HG02798 (cell line): ENCODE results near the gene RAB30.
A peak's percentile ranks its signal among the peaks of the same experiment; 100 is the strongest.
"Not testable (repeated sequence)": the region's sequence is repeated elsewhere in the genome, so short reads cannot be mapped to it uniquely, and the experiment has no call there.

ENCODE experiments used
- ATAC-seq: cut with Tn5 transposase; IDR thresholded peaks from one replicate; pipeline ENCODE4 v1.9.1; 2021; ENCODE audit warnings: mild to moderate bottlenecking; ENCODE audit not compliant: unreplicated experiment, poor library complexity

The RAB30 gene

DNA sequence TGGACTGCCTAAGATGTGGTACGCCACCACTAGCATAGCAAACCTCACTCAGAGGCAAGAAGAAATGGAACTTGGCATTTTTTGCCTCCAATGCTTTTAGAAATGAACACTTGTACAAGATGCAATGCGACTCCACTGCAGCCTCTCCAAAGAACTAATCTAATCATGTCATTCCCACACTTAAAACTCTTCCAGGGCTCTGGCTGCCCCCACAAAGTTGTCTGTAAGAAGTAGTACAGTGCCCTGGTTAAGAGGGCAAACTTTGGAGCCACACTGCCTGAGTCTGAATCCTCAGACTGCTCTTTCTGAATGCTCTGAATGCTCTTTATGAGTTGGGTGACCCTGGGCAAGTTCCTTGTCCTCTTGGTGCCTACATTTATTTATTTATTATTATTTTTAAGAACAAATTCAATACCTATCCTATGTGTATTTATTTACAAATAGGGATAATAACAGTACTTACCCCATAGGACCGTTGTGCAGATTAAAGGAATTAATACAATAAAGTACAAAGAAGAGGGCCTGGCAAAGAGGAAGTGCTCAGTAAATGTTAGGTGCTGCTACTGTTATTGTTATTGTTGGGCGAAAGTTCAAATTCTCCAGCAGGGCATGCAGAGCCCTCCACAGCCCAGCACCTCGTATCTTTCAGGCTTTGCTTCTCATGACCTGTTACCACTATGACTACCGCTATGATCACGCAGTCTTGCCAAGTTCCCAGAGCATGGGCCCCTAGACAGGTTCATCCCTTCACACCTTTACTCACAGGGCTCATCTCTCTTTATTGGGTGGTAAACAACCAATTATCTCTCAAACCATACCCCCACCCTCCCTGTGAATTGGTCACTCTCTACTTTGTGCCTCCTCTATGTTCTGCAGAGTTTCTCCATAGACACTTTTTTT, 59.3 kb downstream of the RAB30 start:
- ATAC-seq, result no peak

- no peak for ATAC-seq
These were observed 60.1 kb downstream of the RAB30 start for GRCh38 chr11:83011333-83012167.

DNA sequence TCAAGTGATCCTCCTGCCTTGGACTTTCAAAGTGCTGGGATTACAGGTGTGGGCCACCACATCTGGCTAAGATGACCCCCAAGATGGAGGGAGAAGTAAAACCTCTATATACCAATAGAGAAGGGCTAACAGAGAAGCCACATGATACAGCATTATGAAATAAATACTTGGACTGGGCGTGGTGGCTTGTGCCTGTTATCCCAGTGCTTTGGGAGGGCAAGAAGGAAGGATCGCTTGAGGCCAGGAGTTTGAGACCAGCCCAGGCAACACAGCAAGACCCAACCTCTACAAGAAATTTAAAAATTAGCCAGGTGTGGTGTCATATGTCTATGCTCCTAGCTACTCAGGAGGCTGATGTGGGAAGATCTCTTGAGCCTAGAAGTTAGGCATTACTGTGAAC, 61.7 kb downstream of the RAB30 start:
- ATAC-seq, result no peak

DNA sequence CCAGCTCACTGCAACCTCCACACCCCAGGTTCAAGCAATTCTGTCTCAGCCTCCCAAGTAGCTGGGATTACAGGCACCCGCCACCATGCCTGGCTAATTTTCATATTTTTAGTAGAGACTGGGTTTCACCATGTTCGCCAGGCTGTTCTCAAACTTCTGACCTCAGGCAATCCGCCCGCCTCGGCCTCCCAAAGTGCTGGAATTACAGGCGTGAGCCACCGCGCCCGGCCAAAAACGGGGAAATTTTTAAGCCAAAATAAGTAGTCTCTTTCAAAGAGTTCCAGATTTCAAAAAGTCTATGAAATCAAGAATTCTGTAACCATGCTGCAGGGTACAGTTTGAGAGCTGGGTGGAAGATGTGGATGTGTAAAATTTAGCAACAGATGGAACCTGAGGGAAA, 62.6 kb downstream of the RAB30 start:
- not testable (repeated sequence) for ATAC-seq

DNA sequence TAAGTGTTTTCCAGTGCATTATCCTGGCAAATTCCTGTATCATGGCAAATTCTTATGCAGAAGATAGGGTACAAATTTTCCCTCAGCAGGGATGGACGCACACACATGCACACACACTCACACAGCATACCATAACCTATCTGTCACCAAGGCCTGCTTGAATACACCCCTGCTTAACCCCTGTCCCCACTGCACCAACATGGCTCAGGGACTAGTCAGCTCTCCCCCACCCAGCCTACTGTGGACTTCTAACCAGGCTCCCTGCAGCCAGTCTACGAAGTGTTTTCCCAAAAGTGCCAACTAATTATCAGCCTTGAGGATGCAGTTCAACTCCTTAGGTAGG, 63.1 kb downstream of the RAB30 start:
- ATAC-seq, result no peak

- no peak for ATAC-seq
These were observed 63.7 kb downstream of the RAB30 start for GRCh38 chr11:83007909-83008580.

- no peak for ATAC-seq
These were observed 64.2 kb downstream of the RAB30 start for GRCh38 chr11:83007477-83007876.

- ATAC-seq, result peak; percentile 79
These were observed 64.8 kb downstream of the RAB30 start for GRCh38 chr11:83006877-83007330.

- no peak for ATAC-seq
These were observed 66.7 kb downstream of the RAB30 start for GRCh38 chr11:83004746-83005556.

GRCh38 chr11:83002522-83002921, 69.2 kb downstream of the RAB30 start:
- ATAC-seq, result no peak

DNA sequence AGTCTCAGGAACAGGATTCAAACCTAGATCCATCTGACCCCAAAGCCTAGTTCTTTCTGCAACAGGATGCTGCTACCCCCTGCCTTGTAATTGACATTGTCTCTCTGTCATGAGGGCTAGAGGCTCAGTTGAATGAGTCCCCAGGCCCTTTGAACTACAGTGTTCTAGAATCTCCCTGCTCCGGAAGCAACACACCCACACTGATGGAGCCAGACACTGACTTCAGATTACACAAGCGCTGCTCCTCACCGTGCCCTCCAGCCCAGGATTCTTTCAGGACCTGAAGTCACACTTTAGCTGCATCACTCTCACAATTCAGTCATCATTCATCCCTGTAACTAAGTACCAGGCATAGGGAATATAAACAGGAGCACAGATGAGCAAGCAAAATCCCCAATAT, 69.6 kb downstream of the RAB30 start:
- ATAC-seq, result no peak

DNA sequence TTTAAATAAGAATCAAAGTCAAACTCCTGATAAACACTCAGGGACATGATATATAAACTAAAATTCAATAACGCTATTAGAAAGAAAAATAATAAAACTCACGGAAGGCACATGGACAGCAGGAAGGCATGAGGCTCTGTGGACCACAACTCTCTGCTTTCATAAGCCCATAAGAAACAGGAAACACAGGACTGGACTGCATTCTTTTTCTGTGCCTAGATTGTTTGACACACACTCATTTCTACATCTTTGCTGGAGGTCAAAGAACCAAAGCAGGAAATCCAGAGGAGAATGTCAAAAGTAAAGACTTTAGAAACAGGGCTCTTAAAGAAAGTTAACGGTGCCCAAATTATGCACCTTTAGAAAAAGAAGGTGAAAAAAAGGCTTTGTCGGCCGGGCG, 71.3 kb downstream of the RAB30 start:
- ATAC-seq, result no peak

DNA sequence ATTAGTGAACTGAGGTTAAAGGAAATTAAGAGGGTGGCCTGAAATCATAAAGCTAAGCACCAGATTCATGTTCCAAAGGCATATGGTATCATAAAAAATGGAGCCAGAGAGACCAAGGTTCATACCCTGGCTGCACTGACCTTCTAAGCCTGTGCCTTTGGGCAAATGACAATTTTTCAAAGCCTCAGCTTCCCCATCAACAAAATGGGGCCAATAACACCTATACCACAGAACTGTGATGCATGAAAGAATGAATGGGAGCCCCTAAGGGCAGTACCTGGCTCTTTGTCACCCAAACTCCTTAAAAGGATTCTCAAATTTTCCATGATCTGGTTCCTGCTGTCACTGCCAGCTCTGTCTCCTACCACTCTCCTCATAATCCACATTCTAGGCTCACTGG, 72.5 kb downstream of the RAB30 start:
- no peak for ATAC-seq

DNA sequence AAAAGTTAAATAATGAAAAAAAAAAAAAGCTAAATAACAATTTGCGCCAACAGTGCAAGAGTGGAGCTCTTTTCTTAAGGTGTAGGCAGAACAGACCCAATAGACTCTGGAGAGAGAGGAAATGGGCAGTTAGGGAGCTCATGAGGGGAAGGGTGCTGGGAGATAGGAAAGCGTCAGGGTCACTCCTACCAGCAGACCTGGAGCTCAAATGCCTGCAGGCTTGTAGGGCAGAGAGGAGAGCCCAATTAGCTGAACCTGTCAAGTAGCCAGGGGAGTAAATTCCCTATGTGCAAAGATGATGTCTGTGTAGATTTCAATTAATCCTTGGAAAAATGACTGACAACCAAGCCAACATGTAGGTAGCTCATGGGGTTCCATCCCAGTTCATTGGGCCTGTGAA, 73.0 kb downstream of the RAB30 start:
- no peak for ATAC-seq

DNA sequence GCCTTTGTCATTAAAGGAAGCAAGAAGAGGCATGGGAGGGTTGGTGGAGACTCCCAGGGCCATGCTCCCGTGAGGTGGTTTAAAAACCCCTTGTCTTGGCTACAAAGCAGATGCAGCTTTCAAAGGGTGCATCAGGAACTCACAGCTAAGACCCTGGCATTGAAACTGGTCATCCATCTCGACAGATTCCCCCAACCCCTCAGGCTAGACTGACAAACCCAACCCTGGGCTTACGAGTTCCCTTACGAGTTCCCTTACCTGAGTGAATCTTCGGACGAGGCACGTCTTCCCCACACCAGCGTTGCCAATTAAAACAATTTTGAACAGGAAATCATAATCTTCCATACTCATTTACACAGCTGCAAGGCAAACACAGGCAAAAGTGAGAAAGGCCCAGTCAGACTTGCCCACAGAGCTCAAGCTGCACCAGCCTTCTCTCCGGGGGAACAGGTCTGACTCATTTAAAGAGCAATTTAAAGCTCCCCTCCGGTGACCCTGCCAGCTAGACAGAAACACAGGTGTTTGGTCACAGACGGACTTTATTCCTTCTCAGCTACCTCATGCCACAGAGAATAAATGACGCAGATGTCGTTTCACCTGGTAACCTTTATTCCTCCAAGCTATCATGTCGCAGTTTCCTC, 74.6 kb downstream of the RAB30 start:
- peak; percentile 92 for ATAC-seq

DNA sequence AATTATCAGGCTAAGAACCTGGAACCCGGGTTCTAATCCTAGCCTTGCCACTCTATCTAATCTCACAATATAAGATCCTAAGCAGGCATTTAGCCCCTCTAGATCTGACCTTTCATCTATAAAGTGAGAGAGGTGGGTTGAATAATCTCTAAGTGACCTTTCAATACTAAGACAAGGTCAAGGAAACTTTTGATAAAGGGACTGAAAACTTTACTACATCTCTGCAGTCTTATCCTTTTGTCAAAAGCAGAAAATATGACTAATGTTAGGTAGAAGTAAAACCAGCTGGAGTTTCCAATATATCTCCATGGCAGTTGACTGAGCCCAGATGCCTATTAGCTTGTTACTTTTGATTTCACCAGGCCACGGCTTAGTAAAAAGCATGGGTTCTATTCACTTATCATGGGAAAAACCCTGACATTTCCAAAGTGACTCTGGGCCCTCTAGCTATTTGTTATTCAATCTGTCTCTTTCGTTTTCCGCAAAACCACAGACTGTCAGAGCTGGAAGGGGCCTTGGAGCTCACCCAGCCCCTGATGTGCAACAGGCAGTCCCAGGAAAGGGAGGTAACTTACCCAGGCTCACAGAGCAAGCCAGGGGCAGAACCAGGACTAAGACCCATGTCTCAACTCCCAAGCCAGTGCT, 75.8 kb downstream of the RAB30 start:
- ATAC-seq, result peak; percentile 45

- no peak for ATAC-seq
These were observed 76.5 kb downstream of the RAB30 start for GRCh38 chr11:82995235-82995634.

DNA sequence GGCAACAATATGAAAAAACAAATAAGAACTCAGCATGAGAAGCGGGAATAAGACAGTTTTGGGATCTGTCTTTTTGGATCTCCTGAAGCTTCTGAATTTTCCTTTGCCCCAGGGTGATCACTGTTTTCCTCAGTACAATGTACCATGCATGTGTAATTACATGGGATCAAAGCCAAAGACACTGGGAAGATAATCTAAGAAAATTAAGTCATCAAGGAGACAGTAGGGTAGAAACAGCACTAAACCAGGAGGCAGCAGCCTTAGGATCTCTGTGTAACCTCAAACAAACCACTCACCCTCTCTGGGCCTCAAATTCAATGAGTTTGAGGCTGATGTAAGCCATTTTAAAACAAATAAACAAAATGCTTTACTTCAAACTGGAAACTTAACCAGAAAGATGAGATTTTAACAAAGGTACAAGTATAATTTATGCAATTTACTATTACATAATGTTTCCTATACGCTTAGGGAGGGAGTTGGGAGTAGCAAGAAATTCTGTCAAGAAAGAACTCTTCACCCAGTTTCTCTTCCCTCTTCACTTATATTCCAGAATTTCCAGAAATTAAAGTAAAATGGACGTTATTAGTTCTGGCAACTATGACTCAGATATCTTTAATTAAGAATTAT, 77.0 kb downstream of the RAB30 start:
- ATAC-seq, result no peak

DNA sequence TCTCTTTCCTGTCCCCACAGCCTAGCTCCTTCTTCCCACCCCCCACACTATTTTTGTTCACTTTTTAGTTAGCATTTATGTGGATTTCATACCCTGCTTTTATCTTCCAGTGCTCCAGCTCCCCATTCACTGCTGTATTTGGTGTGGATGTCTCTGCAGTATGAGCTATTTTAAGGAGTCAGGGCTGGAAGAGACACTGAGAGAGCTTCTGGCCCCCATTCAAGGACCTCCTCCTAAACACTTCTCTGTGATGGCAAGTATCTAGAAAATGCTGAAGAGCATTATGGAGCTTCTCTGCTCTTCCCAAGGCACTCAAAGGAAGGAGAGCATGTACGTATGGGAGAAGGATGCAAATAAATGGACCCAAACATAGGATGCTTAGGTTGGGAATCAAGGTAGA, 79.5 kb downstream of the RAB30 start:
- ATAC-seq, result no peak
